Measurements from ENCODE around the gene CSMD2.

- no peak for TF ChIP-seq REST (IDR thresholded peaks at IDR 0.05; ENCODE audit: insufficient read depth in 1 of 2, low read depth in 2 of 2, low read length in 2 of 2)
- no peak for TF ChIP-seq POLR2AphosphoS5 (IDR thresholded peaks at IDR 0.05; ENCODE audit: low read depth, low read length)
- no peak for TF ChIP-seq TAF1 (IDR thresholded peaks at IDR 0.05; ENCODE audit: borderline replicate concordance, insufficient read depth, low read length)
- TF ChIP-seq SIN3A (IDR thresholded peaks at IDR 0.05; ENCODE audit: borderline replicate concordance, insufficient read depth, low read length) = no peak
- no peak for TF ChIP-seq FOXP2 (optimal IDR thresholded peaks at IDR 0.05; ENCODE audit: borderline replicate concordance, extremely low read depth, extremely low read length, insufficient read depth)
Observed at GRCh38 chr1:34156739-34157138, 8.3 kb downstream of the CSMD2 start.

Data from PFSK-1 (cell line).